NCI-H2107 treated with DMSO at 0.1 percent for 48 hours (cell line): ENCODE measurements around the gene COL27A1.
"Not testable (repeated sequence)": the region's sequence is repeated elsewhere in the genome, so short reads cannot be mapped to it uniquely, and the experiment has no call there.

Experiments used
- DNase-seq: peaks from one replicate; lab custom pipeline; 2025; ENCODE audit not compliant: unreplicated experiment; lab: John Stamatoyannopoulos, UW

COL27A1 gene

DNA sequence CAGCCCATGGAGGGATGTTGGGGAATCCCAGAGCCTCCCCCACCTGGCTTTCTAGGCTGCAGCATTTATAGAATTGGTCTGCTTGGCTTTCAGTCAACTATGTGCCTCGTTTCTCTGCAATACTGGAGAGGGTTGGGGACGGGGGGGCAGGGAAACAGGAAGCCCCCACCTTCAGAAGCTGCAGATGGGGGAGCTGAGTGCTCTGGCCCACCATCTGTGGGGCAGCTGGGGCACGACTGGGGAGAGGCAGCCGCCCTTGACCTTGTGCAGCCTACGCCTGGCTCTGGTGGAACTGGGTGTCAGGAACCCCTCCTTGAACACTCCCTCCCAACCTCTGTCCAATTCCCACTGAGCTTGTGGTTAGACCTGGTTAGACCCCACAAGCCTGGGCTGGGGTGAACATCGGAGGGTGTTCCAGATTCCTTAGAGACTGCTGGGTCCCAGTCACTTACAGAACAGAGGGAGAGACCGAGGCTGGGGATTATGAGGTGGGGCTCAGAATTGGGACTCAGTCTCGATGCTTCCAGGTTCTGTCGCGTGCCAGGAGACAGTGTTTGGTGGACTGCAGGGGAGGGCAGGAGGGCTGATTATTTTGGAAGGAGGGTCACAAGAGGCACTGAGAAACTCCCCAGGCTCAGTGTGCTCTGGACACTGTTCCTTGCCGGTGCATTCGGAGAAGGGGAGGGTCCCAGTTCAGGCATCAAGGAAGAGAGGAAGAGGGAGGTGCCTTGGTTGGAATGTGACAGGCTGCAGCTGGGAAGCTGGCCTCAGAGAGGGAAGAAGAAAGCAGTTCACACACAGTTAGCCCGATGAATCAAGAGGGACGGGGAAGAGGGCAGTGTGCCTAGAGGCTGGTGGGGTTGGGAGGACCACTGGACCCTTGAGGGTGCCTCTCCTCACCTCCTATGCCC, 25.6 kb downstream of the COL27A1 start:
- no peak for DNase-seq

DNA sequence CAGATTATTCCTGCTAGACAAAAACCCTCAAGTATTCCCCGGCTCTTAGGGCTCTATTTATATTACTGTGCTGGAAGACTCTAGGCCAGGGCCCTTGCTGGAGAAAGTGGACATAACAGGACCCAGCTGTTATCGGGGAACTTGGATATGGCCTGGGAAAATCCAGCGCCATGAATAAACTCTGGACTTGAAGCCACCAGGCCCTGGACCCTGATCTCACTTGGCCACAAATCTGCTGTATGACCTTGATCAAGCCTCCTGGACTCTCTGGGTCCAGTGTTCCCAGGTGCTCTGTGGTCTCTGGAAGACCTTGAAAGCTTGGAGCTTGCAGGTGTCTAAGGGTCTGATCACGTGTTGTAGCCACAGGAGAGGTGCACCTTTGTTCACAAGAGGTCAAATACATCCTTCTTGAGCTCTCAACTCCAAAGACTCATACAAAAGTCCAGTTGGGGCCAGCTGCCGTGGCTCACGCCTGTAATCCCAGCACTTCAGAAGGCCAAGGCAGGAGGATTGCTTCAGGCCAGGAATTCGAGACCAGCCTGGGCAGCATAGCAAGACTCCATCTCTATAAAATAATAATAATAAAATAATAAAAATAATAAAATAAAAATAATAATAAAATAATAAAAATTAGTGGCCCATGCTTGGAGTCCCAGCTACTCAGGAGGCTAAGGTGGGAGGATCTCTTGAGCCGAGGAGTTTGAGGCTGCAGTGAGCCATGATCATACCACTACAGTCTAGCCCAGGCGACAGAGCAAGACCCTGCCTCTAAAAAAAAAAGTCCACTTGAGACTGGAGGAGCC, 26.5 kb downstream of the COL27A1 start:
- DNase-seq: no peak

DNA sequence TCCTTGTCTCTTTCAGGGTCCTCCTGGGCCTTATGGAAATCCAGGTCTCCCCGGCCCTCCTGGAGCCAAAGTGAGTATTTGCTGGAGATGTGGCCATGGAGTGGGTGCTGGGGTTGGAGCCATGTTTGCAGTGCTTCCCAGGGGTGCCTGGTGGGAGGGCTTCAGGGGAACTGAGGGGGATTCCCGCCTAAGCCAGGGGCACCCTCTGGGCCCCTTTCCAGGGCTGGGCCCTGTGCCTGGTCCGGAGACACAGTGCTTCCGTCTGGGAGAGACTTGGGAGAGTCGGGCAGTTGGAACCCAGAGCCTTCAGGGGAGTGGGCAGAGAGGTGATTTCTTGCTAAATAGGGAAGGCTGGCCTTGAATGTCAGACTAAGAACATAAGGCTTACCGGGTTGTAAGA, 27.7 kb downstream of the COL27A1 start:
- no peak for DNase-seq

DNA sequence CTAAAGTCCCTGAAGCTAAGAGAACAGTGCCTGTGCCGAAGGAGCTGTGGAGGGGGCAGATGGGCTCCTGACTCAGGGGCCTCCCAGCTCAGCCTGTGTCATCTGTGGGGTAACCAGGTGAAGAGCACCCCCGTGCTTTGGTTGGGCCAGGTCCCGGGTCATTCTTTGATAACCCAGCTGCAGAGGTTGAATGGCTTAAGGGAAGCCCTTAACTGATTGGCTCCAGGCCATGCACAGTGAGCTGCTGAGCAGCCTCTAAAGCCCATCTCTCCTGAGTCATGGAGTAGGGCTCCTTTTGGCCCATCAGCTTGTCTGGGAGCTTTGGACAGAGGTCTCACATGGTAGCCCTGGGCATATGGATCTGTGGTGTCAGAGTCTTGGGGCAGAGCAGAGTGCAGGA, 28.7 kb downstream of the COL27A1 start:
- no peak for DNase-seq

DNA sequence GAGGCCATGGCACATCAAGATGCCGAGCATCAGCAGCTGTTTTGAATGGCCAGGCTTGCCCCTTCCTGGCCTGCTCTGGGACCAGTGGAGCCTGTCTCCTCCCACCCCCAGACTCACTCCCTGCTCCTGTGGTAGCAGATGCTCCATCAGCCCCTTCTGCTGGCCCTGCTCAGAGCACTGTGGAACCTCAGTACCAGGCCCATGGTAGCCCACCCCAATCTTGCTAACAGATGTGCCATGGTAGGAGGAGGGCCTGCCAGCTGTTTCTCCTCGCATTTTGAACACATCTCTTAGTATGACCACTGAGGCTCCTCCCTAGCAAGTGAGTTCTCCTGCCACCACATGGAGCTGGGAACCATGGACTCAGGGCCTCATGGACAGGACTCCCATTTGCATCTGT, 29.5 kb downstream of the COL27A1 start:
- DNase-seq: no peak

DNA sequence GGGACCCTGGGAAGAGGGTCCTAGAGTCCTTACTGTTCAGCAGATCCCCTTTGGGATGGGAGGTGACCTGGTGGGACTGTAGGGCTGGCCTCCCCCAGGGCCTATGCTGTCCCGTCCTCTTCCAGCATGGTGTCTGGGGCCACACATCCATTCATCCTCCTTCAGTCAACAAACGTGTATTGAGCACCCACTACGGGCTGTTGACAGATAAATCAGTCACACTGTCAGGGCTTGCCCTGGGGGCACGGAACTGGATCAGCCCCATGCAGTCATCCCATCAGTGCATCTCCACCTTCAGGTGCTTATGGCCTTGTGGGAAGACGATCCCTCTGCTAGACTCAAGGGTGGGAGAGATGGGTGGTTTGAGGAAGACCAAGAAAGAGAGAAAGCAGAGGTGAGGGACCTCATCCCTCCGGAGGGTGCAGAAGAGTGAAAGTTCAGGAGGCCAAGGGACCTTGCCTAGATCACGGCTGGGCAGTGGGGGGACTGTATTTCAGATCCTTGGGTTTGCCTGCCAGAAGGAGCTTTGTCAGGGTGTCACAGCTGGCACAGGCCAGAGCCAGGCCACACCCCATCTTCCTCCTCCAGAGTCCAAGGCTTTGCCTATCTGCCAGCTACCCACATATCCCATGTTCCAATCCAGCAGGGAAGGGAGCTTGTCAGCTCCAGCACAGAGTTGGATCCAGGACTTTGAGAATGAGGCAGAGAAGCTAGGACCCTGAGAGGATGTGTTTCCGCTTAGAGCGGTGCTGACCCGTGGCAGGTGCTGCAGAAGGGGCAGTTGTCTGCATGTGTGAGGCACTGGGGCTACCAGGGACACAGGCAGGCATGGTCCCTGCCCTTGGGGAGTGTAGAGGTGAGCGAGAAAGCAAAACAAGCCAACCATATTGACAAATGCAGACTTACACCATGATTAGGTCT, 30.5 kb downstream of the COL27A1 start:
- no peak for DNase-seq

DNA sequence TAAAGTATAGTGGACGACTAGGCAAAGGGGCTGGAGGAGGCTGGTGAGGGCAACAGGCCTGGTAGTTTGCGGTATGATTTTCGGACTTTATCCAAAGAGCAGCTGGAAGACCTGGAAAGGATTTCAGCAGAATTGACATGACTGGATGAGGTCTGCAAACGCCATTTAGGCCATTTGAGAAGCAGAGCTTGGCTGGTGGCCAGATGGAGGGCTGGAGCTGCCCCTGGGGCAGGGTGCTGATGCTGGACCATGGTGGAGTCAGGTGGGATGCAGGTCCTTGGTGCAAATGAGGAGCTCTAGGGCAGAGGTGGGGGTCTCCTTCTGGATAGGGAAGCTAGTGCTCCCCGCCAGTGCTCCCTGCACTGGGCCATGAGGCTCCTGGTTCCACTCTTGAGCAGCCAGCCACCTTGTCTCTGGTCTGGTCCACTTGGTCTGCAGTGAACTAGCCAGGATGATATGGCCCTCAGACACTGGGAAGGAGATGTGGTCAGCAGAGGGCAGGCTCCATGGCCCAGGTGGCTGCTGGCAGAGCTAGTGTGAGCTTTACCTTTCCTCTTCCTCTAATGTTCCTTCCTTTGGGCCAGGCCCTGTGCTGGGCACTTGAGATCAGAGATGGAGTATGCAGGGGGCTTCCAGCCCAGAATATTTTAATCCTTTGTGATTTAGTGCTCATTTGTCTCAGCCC, 31.4 kb downstream of the COL27A1 start:
- DNase-seq: no peak

DNA sequence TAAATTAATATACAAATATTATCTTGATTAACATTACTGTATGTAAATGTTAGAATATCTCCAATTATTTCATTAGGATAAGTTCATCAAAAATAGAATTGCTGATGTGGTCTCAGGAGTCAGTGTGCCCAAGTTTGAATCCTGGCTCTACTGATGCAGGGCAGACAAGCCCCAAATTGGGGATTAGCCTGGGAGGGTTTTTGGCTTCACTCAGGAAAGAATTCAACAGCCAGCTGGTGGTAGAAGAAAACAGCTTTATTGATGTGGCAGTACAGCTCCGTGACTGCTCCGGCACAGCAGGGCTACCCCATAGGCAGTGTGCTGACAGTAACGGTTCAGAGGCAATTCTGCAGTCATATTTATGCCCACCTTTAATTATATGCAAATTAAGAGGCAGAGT, 32.5 kb downstream of the COL27A1 start:
- DNase-seq: no peak

DNA sequence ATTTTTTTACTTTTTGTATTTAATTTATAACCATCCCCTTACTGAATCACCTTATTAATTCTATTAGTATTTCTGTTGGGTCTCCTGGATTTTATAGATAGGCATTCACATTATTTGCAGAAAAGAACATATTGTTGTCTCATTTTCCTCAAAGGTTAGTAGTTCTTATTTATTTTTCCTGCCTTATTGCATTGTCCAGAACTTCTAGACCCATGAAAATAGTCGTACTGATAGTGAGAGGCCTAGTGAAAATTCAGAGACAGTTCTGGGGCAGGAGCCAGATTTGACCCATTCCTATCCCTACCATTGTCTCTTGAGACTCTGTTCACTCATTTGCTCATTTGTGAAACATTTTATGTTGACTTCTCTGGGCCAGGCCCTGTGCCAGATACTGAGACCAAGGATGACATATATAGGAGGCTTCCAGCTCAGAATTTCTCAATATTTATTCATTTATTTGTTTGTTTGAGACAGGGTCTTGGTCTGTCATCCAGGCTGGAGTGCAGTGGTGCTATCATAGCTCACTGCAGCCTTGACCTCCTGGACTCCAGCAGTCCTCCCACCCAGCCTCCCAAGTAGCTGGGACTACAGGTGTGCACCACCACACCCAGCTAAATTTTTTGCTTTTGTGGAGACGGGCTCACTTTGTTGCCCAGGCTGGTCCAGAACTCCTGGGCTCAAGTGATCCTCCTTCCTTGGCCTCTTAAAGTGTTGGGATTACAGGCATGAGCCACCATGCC, 34.7 kb downstream of the COL27A1 start:
- no peak for DNase-seq

DNA sequence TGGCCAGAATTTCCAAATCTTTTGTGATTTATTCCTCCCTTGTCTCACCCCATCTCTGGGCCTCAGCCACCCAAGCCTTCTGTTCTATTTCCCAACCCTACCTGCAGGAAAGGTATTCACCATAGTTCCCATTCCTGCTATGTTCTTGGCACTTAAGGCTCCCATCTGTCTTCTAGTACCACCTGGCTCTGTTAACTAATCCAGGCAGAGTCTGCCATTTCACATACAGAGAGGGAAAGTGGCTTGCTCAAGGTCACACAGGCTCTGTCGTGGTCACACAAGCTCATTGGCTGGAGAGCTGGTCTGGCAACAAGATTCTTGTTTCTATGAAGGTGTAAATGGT, 35.2 kb downstream of the COL27A1 start:
- DNase-seq: no peak

DNA sequence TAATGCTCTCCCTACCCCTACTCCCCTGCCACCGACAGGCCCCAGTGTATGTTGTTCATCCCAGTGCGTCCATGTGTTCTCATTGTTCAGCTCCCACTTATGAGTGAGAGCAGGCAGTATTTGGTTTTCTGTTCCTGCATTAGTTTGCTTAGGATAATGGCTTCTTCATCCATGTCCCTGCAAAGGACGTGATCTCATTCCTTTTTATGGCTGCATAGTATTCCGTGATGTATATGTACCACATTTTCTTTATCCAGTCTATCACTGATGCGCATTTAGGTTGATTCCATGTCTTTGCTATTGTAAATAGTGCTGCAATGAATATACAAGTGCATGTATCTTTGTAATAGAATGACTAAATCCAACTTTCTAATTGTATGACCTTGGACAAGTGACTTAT, 36.1 kb downstream of the COL27A1 start:
- not testable (repeated sequence) for DNase-seq

DNA sequence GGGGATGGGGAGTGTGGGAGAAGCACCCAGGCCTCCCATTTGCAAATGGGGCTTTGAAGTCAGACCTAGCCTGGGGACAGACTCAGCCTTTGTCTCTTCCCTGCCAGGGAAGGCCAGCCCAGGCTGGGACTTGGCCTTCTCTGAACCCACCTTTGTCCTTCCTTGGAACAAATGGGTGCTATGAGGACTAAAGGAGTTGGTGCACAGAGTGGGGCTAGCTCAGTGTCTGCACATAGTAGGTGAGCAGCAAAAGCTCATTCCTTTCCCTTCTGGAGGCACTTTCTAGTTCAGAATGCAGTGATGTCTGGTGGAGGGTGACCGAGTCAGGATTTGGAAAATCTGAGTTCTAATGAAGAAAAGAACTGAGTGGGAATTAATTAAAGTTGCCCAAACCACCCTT, 37.2 kb downstream of the COL27A1 start:
- no peak for DNase-seq

DNA sequence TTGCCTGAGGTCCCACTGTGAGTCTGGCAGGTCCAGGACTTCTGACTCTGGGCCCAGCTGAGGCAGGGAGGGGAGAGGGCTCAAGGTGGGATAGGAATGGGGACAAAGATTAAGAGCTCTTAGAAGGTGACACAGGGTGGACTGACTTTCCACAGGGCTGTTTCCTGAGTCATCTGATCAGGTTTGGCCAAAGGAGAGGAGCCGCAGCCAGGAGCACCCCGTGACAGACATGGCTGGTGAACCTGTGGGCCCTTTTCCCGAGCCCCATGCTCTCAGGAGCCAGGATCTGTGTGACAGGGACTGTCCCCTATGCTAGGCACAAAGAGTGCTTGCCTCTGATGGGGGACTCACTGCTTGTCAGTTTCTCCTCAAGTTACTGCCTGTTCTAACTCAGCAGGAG, 37.8 kb downstream of the COL27A1 start:
- no peak for DNase-seq

DNA sequence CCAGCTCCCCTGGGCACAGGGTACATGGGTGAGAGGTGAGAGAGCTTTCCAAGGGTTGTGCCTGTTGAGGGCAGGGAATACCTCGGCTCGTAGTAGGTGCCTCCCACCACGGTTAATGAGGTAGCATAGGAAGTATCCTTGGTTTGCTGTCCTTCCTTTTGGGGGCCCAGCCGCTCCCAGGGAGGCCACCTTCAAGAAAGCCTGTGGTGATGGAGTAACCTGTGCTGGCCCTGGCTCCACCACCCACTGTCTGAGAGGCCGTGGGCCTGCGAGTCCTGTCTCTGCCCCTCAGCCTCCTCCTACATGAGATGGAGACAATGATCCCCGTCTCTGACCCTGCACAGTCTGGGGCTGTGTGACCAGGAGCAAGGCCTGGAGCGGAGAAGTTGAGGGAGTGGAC, 40.8 kb downstream of the COL27A1 start:
- no peak for DNase-seq

DNA sequence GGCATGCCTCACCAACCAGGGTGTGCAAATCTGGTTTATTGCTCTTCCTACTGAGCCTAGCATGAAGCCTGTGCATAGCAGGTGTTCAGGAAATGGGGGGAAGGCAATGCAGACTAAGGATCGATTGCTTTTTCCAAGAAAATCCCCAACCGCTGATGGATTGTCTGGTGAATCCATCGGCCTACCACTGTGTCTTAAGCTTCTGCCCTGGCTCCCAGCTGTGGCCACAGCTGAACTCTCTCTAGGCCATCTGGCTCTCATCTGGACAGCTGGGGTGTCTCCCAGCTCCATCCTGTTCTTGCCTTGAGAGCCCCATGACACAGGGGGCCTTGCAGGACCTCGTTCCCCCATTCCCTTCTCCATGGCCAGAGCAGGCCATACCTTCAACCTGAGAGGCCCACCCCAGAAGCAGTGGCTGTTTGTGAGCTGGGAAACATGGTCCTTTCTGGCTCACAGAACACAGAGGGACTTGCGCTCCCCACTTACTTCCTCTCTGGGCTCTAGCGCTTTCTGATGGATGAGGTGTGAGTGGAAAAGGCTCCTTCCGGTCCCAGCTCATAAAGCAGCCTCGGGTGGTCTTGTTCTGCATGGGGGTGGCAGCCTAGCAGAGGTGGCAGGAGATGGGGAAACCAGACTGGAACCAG, 41.8 kb downstream of the COL27A1 start:
- no peak for DNase-seq

DNA sequence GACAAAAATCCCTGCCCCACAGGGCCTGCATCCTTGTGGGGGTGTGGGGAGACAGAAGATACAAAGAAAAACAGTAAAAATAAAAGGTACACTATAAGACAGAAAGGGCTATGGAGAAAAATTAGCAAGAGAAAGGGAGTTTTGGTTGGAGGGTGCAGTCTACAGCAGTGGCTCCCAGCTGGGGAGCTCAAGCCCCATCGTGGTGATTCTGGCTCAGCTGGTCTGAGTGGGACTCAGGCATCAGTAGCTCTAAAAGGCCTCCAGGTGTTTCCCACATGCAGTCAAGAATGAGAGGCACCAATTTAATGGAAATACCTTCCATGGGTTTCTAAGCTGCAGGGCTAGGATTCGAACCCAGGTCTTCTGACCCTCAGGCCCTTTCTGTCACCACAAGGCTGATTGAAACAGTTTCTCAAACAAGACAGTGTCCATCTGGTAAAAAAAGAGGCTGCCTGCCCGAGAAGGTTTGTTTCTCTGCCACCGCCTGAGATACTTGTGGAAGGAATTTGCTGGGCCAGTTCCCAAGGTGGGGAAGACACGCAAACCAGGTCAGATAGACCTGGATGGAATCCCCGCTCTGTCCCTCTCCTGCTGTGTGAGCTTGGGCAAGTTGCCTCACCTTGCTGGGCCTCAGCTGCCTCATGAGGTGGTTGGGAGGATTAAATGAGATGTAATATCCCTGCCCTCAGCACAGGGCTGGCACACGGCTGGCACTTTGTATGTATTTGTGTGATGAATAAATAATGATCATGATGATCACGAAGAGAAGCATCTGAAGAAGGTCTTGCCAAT, 43.1 kb downstream of the COL27A1 start:
- no peak for DNase-seq

DNA sequence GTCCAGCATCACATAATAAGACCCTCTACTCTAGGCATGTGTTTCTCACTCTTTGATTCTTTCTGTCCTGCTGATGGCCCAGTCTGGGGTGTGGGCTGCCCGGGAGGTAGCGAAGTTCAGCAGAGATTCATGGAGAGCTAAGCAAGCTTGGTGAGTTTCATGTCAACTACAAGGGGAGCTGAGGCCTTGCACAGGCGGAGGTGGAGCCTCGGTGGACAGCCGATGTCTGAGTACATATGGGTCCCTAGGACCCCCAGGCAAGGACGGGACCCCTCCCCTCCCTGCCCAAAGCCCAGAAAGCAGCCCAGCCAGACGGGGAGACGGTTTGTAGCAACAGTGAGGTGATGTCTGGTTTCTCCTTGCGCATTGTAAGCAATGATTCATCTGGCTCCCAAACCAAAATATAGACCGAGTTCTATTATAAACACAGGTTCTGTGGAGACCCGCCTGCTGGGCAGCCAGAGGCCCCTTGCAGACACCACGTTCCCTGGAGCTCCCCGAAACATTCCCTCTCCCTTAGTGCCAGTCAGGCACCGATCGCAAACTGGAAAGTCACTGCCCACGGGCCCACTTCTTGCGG, 45.5 kb downstream of the COL27A1 start:
- DNase-seq: no peak

DNA sequence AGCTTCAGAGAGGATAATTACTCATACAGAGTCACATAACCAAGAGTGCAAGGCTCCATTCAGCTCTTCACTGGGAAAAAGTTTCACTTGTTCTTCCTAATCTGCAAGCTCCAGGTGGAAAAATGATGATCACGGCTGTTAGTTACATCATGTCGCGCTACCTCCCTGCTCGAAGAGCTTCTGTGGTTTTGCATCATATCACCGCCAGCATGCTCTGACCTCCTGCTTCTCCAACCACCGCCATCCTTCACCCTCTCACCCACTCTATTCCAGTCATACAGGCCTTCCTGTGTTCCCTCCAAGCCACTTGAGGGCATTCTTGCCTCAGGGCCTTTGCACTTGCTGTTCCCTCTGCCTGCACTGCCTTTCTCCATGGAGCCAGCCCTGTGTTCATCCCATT, 47.1 kb downstream of the COL27A1 start:
- no peak for DNase-seq
